DND-41 (cell line): ENCODE data around the gene ETV1.

Experiments
- ATAC-seq: fragments of 200-7000 bp; cut with Tn5 transposase; 3 replicates; pipeline ENCODE4 v1.9.1; 2021; ENCODE audit warnings: low read depth; ENCODE audit not compliant: insufficient read depth
- DNase-seq: peaks from one replicate; pipeline ENCODE4 v3.0.0-alpha.2; 2020
- H2AFZ ChIP-seq: 2 replicates; pipeline ENCODE4 v1.6.0; 2012; ENCODE audit warnings: low read depth, low read length
- H3K27ac ChIP-seq: 2 replicates; pipeline ENCODE4 v1.5.1; 2012; ENCODE audit warnings: low read length, inconsistent platforms
- H3K27me3 ChIP-seq: fragments of 200-600 bp; sonication (generic); 2 replicates; pipeline ENCODE4 v1.6.0; 2012; ENCODE audit warnings: low read length, mild to moderate bottlenecking, inconsistent platforms; ENCODE audit not compliant: insufficient read depth, poor library complexity
- H3K36me3 ChIP-seq: 2 replicates; pipeline ENCODE4 v1.5.1; 2012; ENCODE audit warnings: low read length, inconsistent platforms; ENCODE audit not compliant: insufficient read depth
- H3K4me1 ChIP-seq: 2 replicates; pipeline ENCODE4 v1.5.1; 2012; ENCODE audit warnings: mild to moderate bottlenecking, low read length; ENCODE audit not compliant: insufficient read depth
- H3K4me2 ChIP-seq: 2 replicates; pipeline ENCODE4 v1.6.0; 2012; ENCODE audit warnings: mild to moderate bottlenecking, moderate library complexity, low read length, inconsistent platforms; ENCODE audit not compliant: insufficient read depth
- H3K4me3 ChIP-seq, 2 experiments: fragments of 200-600 bp in 1 of 2; shearing (Covaris generic) in 1 of 2; 2 replicates each; pipeline ENCODE4 v1.5.1; 2012 to 2016; ENCODE audit warnings: inconsistent platforms in 2 of 2, low read length in 2 of 2, mild to moderate bottlenecking in 2 of 2, low read depth in 1 of 2, moderate library complexity in 1 of 2
- H3K79me2 ChIP-seq: 2 replicates; pipeline ENCODE4 v1.6.0; 2012; ENCODE audit warnings: low read length, inconsistent platforms; ENCODE audit not compliant: insufficient read depth
- H3K9ac ChIP-seq: 2 replicates; pipeline ENCODE4 v1.6.0; 2012; ENCODE audit warnings: low read depth, mild to moderate bottlenecking, inconsistent platforms, low read length, moderate library complexity
- H3K9me3 ChIP-seq: 2 replicates; pipeline ENCODE4 v1.5.1; 2012; ENCODE audit warnings: low read length, moderate library complexity, mild to moderate bottlenecking, inconsistent platforms; ENCODE audit not compliant: insufficient read depth, severe bottlenecking
- H4K20me1 ChIP-seq: 2 replicates; pipeline ENCODE4 v1.6.0; 2012; ENCODE audit warnings: low read length; ENCODE audit not compliant: insufficient read depth
- CTCF ChIP-seq: IDR thresholded peaks from 2 replicates; pipeline ENCODE4 v1.5.1; 2012; ENCODE audit warnings: borderline replicate concordance, low read length, moderate library complexity, mild to moderate bottlenecking; ENCODE audit not compliant: poor library complexity, severe bottlenecking; ENCODE audit errors: extremely low read depth
- EZH2 ChIP-seq: IDR thresholded peaks from 3 replicates; pipeline ENCODE4 v1.6.1; 2012; ENCODE audit warnings: borderline replicate concordance, low read depth, mild to moderate bottlenecking, moderate library complexity, low read length, inconsistent platforms; ENCODE audit not compliant: severe bottlenecking

Gene ETV1

GRCh38 chr7:13933091-13933490 is 56.4 kb downstream of the ETV1 start:
- no peaks in the 10 kb centered on the region for H3K36me3 ChIP-seq
- no peaks in the 10 kb centered on the region for H3K9me3 ChIP-seq
- no peaks in the 10 kb centered on the region for H3K79me2 ChIP-seq
- no peak for DNase-seq
- no peak overlapping the region for H2AFZ ChIP-seq
- no peaks in the 10 kb centered on the region for H3K27me3 ChIP-seq
- no peaks in the 10 kb centered on the region for H4K20me1 ChIP-seq
- H3K27ac ChIP-seq = no peak overlapping the region
- no peaks in the 10 kb centered on the region for H3K4me1 ChIP-seq
- H3K9ac ChIP-seq = no peak overlapping the region
- TF ChIP-seq EZH2 (no peak), CTCF (no peak)
- ATAC-seq = no peak
- H3K4me2 ChIP-seq = no peak overlapping the region
- no peak overlapping the region for H3K4me3 ChIP-seq

DNA sequence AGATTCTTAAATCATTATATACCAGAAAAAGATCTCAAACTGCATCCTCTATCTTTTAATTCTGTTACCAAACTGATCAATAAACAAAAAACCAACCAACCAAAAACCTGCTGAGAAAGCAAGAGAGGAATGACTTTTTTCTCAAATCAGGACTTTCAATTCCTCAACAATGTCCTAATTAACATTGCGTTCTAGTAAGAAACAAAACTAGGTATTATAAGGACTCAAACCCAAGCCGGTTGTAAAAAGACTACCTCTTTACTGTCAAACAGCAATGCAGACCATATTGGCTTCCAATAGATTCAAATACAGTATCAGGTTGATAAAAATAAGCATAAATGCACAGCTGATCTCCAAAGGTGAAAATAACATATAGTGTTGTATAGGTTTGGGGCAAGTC is 57.3 kb downstream of the ETV1 start:
- Histone ChIP-seq H2AFZ (no peak overlapping the region), H3K4me2 (no peak overlapping the region), H3K27me3 (no peaks in the 10 kb centered on the region), H3K79me2 (no peaks in the 10 kb centered on the region), H3K9me3 (no peaks in the 10 kb centered on the region), H3K9ac (no peak overlapping the region), H3K36me3 (no peaks in the 10 kb centered on the region), H3K4me3 (no peak overlapping the region), H4K20me1 (no peaks in the 10 kb centered on the region), H3K4me1 (no peaks in the 10 kb centered on the region), H3K27ac (no peak overlapping the region)
- TF ChIP-seq EZH2 (no peak), CTCF (no peak)
- DNase-seq (no peak), ATAC-seq (no peak)

- H3K27me3 ChIP-seq = no peaks in the 10 kb centered on the region
- H3K4me3 ChIP-seq = no peak overlapping the region
- no peaks in the 10 kb centered on the region for H3K79me2 ChIP-seq
- H4K20me1 ChIP-seq = no peaks in the 10 kb centered on the region
- H3K27ac ChIP-seq = no peak overlapping the region
- no peak overlapping the region for H3K9ac ChIP-seq
- no peaks in the 10 kb centered on the region for H3K36me3 ChIP-seq
- H3K4me2 ChIP-seq = no peak overlapping the region
- H2AFZ ChIP-seq = no peak overlapping the region
- no peaks in the 10 kb centered on the region for H3K4me1 ChIP-seq
- H3K9me3 ChIP-seq = no peaks in the 10 kb centered on the region
- ATAC-seq (no peak), DNase-seq (no peak)
- TF ChIP-seq EZH2 (no peak), CTCF (no peak)
These were observed 68.4 kb downstream of the ETV1 start for GRCh38 chr7:13921062-13921461.
